Amniotic stem cell (primary cell): ENCODE measurements around the gene HS6ST2.

Experiments used
- DNase-seq: peaks from one replicate; lab custom pipeline; 2025; lab: John Stamatoyannopoulos, UW

HS6ST2 gene

DNA sequence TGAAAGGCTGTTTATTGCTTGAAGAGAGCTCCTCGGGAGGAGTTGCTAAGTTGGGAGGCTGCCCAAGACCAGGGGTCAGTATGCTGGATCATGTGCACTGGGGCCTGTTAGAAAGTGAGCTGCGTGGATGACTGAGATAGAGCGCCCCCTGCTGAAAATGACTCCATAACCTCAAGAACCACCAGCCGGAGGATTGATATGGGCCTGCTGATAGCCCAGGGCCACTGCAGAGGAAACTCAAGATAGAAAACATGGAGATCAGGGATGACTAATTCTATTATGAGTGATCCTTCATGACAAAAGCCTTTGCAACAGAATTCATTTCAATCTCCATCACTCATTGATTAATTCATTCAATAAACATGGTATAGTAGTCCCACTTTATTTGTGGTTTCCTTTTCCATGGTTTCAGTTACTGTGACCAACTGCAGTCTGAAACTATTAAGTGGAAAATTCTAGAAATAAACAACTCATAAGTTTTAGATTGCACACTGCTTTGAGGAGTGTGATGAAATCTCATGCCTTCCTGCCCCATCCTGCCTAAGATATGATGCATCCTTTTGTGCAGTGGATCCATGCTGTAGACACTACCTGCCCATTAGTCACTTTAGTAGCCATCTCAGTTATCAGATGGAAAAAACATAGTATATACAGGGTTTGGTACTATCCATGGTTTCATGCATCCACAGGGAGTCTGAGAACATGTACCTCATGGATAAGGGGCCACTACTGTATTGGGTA is 342.9 kb downstream of the HS6ST2 start:
- no peak for DNase-seq

DNA sequence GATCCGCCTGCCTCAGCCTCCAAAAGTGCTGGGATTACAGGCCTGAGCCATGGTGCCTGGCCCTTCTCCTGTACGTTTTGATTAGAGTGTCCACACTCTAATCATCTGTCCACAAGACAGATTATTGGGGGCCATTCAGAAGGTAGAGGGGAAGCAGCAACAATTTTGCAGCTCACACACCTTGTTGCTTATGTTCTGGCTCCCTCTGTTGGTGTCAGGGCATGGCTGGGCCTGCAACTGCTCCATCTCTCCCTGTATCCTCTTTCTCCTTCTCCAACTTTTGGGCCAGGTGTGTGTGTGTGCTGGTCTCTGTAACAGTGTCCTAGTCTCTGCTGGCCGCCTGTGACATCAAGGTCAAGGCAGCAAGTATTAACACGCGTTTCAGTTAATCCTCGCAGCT is 344.1 kb downstream of the HS6ST2 start:
- DNase-seq, result no peak

DNA sequence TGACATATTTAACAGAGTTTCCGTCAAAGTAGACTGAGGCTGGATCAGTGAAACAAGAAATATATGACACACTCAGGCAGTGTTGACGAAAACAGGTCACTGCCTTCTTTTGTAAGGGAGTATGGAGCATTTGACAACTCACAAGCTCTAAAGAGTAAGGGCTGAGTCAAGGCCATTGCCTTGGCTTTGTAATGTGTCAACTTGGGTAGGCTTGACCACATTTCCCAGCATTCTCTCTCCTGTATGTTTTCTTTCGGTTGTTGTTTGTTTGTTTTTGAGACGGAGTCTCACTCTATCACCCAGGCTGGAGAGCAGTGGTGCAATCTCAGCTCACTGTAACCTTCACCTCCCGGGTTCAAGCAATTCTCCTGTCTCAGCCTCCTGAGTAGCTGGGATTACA is 344.6 kb downstream of the HS6ST2 start:
- no peak for DNase-seq

DNA sequence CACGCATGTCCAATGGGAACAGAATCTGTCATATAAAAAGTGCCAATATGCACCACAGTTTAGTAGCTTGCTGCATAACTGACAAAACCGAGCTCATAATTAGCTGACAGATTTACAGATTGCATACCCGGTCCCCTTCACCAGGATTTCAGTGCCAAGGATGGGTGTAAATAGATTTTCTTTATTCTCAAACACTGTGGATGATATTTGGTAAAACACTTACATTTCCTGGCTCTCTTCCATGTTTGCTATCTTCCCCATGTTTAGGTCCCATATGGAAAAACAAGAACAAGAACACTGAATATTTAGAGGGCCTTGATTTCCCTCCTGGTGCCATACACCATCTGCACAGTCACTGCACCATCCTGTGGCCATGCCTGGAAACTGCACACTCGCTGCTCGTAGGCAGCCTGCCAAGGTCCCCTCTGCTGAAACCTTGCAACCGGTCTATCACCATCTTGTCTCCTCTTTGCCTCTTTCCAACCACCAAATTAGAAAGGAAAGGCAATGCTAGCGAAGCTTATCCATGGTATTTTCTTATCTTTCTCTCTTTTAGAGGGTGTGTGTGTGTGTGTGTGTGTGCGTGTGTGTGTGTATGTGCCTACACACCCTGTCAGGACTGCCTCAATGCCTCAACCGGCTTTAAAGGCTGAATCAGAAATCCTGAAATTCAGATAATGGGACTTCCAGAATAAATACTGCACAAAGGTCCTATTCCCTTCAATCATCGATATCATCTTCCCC is 345.4 kb downstream of the HS6ST2 start:
- peak; percentile 0 for DNase-seq

DNA sequence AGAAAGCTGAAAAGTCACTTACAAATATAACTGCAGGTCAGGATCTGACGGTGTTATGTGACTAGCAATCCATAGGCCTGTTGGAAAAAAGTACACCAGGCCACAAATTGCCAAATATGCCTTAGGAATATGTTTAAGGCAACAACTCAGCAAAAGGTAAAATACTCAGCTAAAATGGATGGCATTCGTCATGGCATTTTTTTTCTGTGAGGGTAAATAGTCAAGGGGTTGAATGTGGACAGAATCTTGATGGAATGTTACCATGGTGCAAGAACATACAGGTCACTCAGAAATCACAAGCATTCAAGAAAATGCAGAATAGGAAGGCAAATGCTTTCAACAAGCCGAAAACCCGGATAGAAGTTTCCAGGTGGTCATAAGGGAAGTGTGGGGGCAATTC is 347.9 kb downstream of the HS6ST2 start:
- no peak for DNase-seq

DNA sequence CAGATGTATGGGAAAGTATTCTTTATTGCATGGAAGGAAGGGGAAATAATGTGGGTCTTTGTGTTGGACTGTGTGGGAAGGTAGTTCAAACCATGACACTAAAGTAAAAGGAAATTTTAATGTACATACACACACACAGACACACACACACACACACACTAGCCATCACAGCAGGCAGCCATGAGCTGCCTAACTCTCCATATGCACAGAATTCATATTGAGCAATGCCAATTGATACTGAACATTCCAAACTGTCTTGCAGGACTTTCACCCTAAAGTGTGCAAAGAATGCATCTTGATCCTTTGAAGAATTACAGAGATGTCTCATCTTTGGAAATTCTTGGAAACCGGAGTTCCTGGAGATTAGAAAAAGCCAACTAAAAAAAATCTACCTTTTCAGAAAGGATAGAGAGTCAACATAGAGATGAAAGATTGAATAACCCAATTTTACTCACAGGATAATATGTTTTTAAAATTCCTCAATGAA is 349.0 kb downstream of the HS6ST2 start:
- DNase-seq, result no peak

DNA sequence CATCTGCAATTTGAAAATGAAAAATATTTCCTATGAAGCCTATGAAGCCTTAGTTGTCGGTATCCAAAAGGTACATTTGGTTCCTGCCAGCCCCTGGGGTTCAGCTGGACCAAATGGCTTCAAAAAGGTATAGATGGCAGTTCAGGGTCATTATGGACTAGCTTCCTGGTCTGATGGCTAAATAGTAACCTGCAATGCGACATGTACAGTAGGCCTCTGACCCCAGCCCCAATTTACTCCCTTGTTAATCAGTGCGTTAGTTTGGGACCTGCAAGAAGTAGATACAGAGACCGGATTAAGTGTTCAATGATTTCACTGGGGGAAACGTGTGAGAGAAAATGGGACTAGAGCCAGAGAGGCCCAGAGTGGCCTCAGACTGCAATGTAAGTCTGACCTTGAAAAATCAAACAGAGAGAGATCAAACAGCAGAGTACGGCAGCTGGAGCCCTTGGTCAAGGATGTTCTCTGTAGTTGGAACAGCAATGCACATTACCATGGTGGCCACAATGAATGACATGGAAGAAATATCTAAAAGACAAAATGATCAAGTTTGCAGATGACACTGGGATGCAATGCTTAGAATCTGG is 354.6 kb downstream of the HS6ST2 start:
- DNase-seq, result no peak

DNA sequence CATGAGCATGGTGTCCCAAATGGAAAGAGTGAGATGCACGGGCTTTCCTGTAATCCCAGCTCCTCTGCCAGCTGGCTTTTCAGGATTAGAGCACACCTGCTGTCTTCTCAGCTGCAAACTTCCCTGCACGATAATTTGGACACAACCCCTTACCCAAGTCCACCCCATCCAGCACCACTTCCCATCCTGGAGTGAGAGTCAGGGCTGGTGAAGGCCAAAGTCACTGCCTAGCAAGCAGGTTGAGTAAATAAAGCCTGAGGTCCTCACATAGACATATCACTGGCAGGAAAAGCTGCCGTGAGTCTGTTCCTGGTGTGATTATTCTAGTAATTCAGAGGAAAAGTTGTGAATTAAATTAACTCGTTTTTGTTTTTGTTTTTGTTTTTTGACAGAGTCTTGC is 355.7 kb downstream of the HS6ST2 start:
- DNase-seq, result no peak

DNA sequence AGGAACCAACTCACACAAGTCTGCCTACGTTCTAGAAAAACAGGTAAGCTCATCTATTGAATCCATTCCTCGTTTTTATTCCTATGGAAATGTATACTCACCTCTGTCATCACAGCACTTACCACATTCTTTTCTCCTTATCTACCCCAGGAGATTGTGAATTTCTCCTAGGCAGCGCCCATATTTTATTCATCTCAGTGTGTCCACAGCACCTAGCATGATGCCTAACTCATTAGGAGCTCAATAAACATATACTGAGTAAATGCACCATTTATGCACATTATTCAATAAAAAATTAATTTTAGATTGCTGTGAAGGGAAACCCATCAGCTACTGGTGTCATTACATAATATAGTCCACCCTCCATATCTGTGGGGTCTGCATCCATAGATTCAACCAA is 363.4 kb downstream of the HS6ST2 start:
- DNase-seq, result no peak

DNA sequence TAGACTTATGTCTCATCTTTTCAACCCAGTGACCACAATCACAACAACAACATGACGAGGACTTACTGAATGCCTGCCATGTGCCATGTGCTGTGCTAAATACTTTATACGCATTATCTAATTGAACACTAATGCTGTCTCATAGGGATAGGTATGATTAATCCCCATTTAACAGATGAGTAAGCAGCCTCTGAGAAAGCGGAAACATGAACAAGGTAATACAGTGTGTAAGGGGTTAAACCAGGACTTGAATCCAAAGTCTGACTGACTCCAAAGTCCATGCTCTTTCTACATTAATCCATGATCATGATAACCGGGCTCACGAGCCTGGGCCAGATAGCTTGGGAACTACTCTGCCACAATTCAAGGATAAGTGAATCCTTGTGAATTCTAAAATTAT is 364.3 kb downstream of the HS6ST2 start:
- DNase-seq, result no peak

DNA sequence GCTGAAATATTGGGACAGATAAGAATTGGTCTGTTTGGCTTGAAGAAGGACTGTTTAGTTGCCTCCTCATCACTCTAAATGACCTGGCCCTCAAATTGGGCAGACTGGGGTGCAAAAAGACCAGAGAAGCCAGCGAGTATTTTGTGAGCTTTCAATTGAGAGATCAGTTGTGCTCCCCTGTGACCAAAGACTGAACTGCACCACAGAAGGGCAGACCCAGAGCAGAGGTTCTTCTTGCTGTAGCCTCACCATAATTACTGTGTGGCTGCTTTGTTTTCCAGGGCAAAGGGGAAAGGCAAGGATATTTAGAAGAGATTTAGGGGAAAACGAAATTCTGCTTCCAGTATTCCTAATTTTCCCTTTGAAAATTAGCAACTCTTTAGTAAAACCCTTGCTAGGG is 365.5 kb downstream of the HS6ST2 start:
- no peak for DNase-seq

DNA sequence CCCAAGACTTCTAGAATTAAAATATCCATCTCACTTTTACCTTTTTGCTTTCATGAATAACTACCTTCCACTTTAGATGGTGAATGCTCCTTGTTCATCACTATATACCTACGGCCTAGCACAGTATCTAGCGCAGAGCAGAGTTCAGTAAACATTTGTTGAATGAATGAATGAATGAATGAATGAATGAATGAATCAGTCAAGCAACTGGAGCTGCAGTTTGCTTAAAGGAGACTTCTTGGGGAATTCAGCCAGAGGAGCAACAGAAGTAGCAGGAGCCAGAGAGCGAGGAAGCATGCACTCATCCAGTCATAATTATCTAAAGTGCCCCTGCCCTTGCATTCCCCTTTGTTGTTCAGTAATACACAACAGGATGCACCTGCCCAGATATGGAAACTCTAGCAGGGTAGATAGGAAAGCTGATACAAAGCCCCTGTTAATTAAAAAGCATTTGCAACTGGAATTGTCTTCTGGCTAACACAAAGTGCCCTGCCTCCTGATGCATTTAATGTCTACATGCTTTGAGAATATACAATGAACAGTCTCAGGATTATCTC is 366.6 kb downstream of the HS6ST2 start:
- no peak for DNase-seq

DNA sequence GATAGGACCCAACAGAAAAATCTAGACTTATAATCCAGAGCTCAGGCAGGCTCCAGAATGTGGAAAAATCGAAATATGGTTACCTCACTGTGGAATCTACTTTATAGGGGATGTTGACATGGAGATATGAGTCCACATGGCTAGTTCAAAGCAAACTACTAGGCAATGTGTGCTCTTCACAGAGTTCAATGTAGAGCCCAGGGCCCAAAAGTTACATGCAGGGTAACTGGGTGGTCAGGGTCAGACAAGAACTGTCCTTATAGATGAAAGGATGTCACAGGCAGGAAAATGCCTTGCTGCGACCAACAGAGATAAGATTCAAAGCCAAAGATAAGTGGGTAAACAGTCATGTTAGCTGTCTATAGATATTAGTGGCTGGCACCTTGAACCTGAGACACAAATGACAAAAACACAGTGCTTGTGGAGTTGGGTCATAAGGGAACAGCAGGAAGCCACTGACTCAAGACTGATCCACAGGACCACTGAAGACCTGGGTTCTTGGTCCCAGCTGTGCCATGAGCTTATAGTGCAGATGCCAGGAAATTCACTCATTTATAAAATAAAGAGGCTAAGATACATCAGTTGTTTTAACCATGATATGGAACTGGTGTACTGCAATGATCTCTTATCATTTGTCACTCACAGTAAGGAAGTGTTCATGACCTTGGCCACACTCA is 367.9 kb downstream of the HS6ST2 start:
- DNase-seq, result no peak

DNA sequence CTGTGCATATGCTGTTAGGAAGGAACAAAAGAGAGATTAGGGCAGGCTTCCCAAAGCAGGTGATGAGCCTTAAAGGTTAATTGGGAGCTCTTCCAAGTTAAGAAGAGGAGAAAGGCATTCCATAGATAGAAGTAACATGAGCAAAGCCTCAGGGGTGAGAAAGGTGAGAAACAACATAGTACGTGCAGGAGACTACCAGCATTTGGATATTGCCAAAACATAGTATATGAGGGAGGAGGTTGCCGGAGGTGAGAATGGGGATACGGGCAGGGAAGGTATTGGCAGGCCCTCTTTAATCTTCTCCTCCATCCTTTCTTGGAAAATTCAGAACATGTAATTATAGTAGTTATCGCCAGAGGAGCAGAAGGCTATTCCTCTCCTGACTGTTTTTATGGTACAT is 373.5 kb downstream of the HS6ST2 start:
- no peak for DNase-seq

DNA sequence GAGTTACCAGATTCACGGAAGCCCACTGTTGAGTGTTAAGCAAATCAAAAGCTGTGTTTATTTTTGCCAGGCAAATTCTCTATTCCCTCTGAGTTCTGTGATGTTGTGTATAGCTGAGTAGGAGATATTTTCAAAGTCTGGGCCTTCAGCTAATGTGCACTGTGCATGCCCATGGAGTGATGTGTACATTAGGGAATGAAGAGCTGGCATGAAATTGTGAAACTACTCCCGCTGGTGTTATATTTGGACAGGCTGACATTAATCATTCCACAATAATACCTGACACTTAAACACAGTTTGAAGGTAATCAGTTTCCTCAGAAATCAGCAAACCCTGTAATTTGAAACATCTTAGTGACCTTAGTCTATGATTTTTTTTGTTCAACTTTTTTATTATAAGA is 381.5 kb downstream of the HS6ST2 start:
- no peak for DNase-seq
